WERI-Rb-1 (cell line): Measurements from ENCODE around the gene NPDC1.

Experiments used
- DNase-seq: peaks from one replicate; pipeline ENCODE4 v3.0.0-alpha.2; 2020
- H3K27ac ChIP-seq: fragments of 250-450 bp; sonication (Bioruptor Pico); 2 replicates; pipeline ENCODE4 v1.5.1; 2020; ENCODE audit warnings: mild to moderate bottlenecking, moderate library complexity
- H3K27me3 ChIP-seq: fragments of 250-450 bp; sonication (Bioruptor Pico); 2 replicates; pipeline ENCODE4 v1.5.1; 2021; ENCODE audit warnings: mild to moderate bottlenecking, low read depth, moderate library complexity; ENCODE audit not compliant: insufficient read depth, severe bottlenecking
- H3K36me3 ChIP-seq: fragments of 250-450 bp; sonication (Bioruptor Pico); 2 replicates; pipeline ENCODE4 v1.5.1; 2020; ENCODE audit warnings: mild to moderate bottlenecking, moderate library complexity
- H3K4me3 ChIP-seq: 2 replicates; pipeline ENCODE4 v1.5.1; 2011; ENCODE audit warnings: low read depth, mild to moderate bottlenecking, control low read depth, low read length
- H3K9me3 ChIP-seq: fragments of 250-450 bp; sonication (Bioruptor Pico); 2 replicates; pipeline ENCODE4 v1.5.1; 2021; ENCODE audit warnings: mild to moderate bottlenecking, moderate library complexity; ENCODE audit not compliant: severe bottlenecking
- TF ChIP-seq, protein P1 (sequence below): IDR thresholded peaks from 2 replicates; pipeline ENCODE4 v1.5.1; 2011; ENCODE audit warnings: low read depth, mild to moderate bottlenecking, control low read depth, inconsistent platforms, low read length

NPDC1 gene, protein sequence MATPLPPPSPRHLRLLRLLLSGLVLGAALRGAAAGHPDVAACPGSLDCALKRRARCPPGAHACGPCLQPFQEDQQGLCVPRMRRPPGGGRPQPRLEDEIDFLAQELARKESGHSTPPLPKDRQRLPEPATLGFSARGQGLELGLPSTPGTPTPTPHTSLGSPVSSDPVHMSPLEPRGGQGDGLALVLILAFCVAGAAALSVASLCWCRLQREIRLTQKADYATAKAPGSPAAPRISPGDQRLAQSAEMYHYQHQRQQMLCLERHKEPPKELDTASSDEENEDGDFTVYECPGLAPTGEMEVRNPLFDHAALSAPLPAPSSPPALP

GRCh38 chr9:137046088-137046787 lies at the start of gene NPDC1:
TSS of gene NPDC1 (minus strand) at chr9:137046177. CDS start at chr9:137045989, 188 bp downstream.
- Histone ChIP-seq H3K4me3 (peak within 1 kb of the TSS; percentile 68), H3K27ac (peak within 1 kb of the TSS; percentile 73)

GRCh38 chr9:137089232-137089947 lies 43.4 kb upstream of the NPDC1 start:
- TF ChIP-seq, protein P1, sequence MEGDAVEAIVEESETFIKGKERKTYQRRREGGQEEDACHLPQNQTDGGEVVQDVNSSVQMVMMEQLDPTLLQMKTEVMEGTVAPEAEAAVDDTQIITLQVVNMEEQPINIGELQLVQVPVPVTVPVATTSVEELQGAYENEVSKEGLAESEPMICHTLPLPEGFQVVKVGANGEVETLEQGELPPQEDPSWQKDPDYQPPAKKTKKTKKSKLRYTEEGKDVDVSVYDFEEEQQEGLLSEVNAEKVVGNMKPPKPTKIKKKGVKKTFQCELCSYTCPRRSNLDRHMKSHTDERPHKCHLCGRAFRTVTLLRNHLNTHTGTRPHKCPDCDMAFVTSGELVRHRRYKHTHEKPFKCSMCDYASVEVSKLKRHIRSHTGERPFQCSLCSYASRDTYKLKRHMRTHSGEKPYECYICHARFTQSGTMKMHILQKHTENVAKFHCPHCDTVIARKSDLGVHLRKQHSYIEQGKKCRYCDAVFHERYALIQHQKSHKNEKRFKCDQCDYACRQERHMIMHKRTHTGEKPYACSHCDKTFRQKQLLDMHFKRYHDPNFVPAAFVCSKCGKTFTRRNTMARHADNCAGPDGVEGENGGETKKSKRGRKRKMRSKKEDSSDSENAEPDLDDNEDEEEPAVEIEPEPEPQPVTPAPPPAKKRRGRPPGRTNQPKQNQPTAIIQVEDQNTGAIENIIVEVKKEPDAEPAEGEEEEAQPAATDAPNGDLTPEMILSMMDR: no peak
- H3K4me3 ChIP-seq: no peak overlapping the region
- DNase-seq: no peak
- H3K27me3 ChIP-seq: no peaks in the 10 kb centered on the region
- no peaks in the 10 kb centered on the region for H3K9me3 ChIP-seq
- peaks cover 30% of the 10 kb centered on the region for H3K36me3 ChIP-seq
- H3K27ac ChIP-seq: no peak overlapping the region

More at GRCh38 chr9:137046088-137046787, at the start of gene NPDC1:
- Histone ChIP-seq H3K36me3 (peaks cover 8% of the 10 kb centered on the region), H3K27me3 (peaks cover 9% of the 10 kb centered on the region), H3K9me3 (no peaks in the 10 kb centered on the region)
- TF ChIP-seq, protein P1: peak; percentile 88
- peak; percentile 88 for DNase-seq

- no peak for DNase-seq
- no peak overlapping the region for H3K4me3 ChIP-seq
- peaks cover 38% of the 10 kb centered on the region for H3K36me3 ChIP-seq
- H3K9me3 ChIP-seq: no peaks in the 10 kb centered on the region
- H3K27me3 ChIP-seq: no peaks in the 10 kb centered on the region
- no peak overlapping the region for H3K27ac ChIP-seq
- TF ChIP-seq, protein P1: no peak
These were observed 42.1 kb upstream of the NPDC1 start for GRCh38 chr9:137088121-137088520.

DNA sequence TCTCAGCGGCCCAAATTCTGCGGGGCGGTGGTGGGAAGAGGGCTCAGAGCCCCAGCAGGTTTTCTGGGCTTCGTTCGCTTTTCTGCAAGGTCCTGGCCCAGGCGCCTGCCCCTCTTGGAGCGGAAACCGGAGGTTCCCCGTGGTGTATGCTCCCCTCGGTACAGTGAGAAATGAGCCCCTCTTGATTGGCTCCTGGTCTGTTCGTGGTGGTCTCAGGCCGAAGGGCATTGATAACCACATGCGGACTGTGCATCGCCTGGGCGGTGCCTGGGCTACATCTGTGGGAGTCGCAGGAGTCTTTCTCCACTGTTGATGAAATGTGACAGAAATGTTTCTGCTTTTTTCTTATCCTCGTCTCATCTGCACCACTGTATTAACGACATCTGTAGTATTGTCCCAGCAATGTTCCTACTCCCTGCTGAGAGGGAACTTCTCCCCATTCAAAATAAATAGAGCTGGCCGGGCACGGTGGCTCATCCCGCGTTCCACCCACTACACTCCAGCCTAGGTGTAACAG lies 41.5 kb upstream of the NPDC1 start:
- H3K4me3 ChIP-seq: peak overlapping the region; percentile 79
- no peak for DNase-seq
- peaks cover 45% of the 10 kb centered on the region for H3K36me3 ChIP-seq
- no peaks in the 10 kb centered on the region for H3K9me3 ChIP-seq
- TF ChIP-seq, protein P1: no peak
- peak overlapping the region; percentile 81 for H3K27ac ChIP-seq
- no peaks in the 10 kb centered on the region for H3K27me3 ChIP-seq

DNA sequence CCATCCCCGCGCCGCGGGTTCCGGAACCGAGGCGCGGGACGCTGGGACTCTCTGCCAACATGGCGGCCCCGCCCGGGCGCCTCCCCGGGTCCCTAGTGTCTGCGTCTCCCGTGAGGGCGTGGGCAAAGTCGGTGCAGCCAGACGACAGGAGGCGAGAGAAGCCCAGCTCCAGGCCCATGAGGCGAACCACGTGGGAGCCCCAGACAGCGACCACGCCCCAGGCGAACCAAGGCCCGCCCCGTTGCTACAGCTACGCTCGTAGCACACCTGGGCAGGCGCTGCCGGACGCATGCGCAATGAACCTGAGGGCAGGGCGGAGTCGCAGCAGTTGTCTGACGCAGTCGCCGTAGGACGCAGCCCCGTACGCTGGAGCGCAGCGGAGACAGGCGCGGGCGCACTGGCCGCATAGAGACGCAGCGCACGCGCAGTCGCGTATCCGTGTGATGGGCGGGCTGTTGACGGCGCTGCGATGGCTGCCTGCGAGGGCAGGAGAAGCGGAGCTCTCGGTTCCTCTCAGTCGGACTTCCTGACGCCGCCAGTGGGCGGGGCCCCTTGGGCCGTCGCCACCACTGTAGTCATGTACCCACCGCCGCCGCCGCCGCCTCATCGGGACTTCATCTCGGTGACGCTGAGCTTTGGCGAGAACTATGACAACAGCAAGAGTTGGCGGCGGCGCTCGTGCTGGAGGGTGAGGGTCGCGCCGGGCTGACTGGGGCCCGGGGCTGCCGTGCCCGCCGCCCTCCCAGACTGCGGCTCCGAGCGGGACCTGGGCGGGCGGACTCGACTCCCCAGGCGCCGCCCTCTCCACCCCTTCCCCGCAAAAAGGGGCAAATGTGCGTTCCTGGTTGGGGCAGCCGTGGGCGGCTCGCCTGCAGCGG lies 40.8 kb upstream of the NPDC1 start, which contains the start of gene MAN1B1:
Gene MAN1B1 (plus strand): TSS at position 455 of the 878 bp plus-strand sequence. CDS start 15 bp downstream, at position 470.
- Histone ChIP-seq H3K27me3 (no peaks in the 10 kb centered on the region), H3K4me3 (peak within 1 kb of the TSS; percentile 79), H3K9me3 (no peaks in the 10 kb centered on the region), H3K36me3 (peaks cover 45% of the 10 kb centered on the region), H3K27ac (peak within 1 kb of the TSS; percentile 95)
- peak; percentile 100 for DNase-seq
- TF ChIP-seq, protein P1: no peak
